Hematopoietic multipotent progenitor cell treated with erythropoietin and hydrocortisone succinate and interleukin-3 and kit ligand, for 6 days (in vitro differentiated cells): ENCODE data around the gene NUMA1.
A peak's percentile ranks its signal among the peaks of the same experiment; 100 is the strongest.

Experiments
- DNase-seq: peaks from one replicate; pipeline ENCODE4 v3.0.0-alpha.2; 2015

The NUMA1 gene, protein sequence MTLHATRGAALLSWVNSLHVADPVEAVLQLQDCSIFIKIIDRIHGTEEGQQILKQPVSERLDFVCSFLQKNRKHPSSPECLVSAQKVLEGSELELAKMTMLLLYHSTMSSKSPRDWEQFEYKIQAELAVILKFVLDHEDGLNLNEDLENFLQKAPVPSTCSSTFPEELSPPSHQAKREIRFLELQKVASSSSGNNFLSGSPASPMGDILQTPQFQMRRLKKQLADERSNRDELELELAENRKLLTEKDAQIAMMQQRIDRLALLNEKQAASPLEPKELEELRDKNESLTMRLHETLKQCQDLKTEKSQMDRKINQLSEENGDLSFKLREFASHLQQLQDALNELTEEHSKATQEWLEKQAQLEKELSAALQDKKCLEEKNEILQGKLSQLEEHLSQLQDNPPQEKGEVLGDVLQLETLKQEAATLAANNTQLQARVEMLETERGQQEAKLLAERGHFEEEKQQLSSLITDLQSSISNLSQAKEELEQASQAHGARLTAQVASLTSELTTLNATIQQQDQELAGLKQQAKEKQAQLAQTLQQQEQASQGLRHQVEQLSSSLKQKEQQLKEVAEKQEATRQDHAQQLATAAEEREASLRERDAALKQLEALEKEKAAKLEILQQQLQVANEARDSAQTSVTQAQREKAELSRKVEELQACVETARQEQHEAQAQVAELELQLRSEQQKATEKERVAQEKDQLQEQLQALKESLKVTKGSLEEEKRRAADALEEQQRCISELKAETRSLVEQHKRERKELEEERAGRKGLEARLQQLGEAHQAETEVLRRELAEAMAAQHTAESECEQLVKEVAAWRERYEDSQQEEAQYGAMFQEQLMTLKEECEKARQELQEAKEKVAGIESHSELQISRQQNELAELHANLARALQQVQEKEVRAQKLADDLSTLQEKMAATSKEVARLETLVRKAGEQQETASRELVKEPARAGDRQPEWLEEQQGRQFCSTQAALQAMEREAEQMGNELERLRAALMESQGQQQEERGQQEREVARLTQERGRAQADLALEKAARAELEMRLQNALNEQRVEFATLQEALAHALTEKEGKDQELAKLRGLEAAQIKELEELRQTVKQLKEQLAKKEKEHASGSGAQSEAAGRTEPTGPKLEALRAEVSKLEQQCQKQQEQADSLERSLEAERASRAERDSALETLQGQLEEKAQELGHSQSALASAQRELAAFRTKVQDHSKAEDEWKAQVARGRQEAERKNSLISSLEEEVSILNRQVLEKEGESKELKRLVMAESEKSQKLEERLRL (N-terminal part only)

DNA sequence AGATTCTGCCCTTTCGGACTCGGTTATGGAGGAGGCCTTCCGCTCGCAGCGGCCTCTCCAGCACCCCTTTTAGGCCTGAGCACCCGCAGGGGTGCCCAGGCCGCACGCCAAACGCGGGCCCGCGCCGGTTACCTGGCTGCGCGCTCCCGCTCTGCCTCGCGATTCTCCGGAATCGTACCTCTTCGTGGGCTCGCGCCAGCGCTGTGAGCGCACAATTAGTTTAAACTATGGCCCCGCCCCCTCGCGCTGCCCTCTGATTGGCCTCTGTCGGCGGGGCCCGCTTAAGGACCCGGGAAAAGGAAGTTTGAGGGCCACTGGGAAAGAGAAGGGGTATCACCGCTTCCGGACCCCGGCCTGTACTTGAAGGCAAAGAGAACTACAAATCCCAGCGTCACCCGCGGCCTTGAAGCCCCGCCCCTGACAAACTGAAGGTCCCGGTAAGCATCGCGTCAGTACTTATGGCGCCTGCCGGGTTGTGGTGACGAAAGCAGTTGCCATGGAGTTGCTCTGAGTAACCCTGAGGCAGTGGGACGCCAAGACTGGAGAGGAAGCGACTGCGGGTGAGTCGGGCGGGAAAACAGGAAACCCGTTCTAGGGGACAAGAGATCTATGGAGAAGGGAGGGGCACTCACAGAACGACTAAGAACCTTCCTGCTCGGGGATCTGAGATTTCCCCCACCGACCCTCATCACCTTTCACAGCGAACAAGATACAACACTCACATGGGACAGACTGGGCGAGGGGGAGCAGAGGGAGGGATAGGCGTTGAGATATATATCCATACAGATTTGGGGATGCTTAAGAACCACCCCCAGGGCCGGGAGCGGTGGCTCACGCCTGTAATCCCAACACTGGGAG, at the start of gene NUMA1, which contains the start of gene LRRC51:
Gene NUMA1 (minus strand): TSS at position 217 of the 858 bp plus-strand sequence. CDS start 44,599 bp downstream, outside the sequence.
Gene LRRC51 (plus strand): TSS at position 525 of the 858 bp plus-strand sequence. CDS start 8,234 bp downstream, outside the sequence.
- peak; percentile 100 for DNase-seq

DNA sequence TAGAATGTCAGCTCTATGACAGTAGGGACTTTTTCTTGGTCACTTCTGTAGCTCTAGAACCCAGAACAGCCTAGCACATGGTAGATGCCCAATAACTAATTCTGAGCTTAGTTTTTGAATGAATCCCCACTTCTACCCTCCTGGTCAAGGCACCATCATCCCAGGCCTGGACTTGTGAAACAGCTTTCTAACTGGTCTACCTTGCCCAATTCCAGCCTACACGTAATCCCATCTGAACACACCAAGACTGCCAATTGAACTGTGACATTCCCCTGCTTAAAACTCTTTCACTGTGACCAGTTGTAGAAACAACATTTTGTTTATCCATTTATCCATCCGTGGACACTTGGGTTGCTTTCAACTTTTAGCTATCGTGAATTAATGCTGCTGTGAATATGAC, 49.0 kb upstream of the NUMA1 start:
- DNase-seq = no peak

- no peak for DNase-seq
Observed at GRCh38 chr11:72127923-72128322, 47.6 kb upstream of the NUMA1 start.

- no peak for DNase-seq
Observed at GRCh38 chr11:72125956-72126355, 45.6 kb upstream of the NUMA1 start.

DNA sequence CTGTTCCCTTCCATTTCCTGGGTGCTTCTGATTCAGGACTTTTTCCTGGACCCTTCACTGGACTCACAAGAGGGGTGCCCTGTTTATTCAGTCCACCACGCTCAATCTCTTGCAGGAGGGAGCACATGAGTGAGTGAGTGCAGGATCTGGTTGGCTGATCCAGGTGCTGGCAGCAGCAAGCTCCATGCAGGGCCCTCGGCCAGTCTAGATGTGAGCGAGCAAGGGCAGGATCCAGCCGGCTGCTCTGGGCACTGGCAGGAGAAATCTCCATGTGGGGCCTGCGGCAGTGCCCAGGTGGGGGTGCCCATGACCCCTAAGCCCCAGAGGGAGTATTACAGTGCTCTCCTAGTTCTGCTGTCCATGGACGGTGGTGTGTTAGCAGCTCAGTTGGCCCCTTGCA, 43.7 kb upstream of the NUMA1 start:
- no peak for DNase-seq

DNA sequence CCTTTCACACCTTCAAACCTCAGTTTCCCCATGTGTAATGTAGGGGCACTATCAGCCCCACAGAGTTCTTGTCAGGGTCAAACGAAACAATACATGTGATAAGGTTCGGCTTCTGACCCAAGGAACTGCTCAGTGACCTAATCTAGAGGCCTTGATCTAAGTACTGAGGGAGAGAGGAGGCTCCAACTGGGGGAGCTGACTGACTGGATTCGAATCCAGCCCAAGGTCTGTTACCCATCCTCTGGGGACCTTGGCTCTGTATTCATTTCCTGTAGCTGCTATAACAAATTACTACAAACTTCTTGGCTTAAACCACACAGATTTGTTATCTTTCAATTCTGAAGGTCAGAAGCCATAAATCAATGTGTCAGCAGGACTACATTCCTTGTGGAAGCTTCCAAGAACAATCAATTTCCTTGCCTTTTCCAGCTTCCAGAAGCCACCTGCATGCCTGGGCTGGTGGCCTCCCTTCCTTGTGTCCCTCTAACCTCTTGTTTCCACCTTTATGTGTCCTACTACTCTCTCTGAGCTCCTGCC, 42.8 kb upstream of the NUMA1 start:
- no peak for DNase-seq

GRCh38 chr11:72122607-72123006, 42.3 kb upstream of the NUMA1 start:
- DNase-seq = no peak

DNA sequence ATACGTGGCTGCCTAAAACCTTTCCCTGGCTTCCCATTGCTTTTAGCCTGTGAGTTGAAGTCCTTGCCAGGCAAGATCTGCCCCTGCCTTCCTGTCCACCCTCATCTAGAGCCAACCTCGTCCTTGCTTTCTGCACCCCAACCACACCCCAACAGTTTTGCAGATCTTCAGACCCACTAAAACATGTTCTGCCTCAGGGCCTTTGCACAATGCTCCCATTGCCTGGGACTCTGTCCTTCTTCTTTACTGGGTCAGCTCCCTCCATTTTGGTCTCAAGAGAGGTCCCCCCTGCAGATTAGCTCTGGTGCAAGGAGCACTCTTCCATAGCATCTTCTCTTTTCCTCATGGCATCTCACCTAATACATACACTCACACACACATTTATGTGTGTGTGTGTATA, 40.6 kb upstream of the NUMA1 start:
- no peak for DNase-seq

DNA sequence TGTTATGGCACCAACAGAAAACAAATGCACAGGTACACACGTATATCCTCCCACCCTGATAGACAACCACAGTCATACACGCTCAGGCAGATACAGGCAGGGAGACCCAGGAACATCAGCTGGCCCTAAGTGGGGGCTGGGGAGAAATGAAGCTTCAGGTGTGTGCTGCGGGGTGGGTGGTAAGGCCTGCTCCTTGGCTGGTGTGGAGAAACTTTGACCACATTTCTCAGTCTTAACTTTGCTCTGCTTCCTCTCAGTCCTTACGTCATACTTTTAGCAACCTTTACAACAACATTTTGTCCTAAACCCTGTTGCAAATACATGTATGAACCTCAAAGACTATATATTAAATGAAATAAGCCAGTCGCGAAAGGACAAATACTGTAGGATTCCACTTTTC, 38.9 kb upstream of the NUMA1 start:
- peak; percentile 31 for DNase-seq

DNA sequence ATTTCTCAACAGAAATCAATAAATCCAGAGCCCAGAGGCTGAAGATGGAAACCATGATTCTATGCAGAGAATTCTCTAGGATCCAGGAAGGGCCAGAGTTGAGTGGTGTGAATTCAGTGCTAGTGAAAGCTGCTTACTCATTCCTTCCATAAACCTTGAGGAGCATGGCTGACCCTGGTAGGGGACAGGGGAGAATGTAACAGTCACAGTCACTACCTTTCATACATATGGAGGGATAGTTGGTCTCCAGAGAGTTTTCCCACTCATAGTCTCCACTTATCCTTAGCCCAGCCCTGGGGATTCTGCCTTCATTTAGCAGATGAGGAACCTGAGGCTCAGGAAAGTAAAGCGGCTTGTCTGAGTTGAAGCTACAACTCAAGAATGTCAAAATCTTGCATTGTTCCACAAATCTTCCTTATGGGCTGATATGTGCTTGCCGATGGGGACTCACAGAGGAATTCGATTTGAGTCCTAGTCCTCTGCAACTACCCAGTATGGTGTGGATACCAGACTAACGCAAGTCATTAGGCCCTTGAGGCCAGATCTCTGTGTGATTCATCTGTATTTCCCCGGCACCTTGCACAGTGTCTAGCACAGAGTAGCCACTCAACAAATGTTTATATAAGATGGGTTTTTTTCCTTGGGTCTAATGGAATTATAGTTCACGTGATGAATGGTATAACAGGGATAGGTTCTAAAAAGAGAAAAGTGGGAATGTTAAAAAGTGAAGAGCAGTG, 35.8 kb upstream of the NUMA1 start:
- no peak for DNase-seq

DNA sequence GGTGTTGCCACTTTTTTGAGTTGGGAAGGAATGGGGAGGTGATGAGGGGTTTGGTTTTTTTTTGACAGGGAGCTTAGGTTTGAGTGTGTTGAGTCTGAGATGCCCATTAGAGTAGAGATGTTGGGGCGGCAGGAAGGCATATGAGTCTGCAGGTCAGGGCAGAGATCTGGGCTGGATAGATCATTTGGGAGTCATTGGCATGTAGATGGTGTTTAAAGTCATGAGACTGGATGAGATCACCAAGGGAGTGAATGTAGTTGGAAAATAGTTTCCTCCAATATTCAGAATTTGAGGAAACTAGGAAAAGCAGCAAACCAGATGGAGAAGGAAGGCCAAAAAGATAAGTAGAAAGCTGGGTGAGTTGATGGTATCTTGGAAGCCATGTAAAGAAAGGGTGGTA, 34.2 kb upstream of the NUMA1 start:
- no peak for DNase-seq

GRCh38 chr11:72112978-72113808, 32.9 kb upstream of the NUMA1 start:
- DNase-seq = no peak

DNA sequence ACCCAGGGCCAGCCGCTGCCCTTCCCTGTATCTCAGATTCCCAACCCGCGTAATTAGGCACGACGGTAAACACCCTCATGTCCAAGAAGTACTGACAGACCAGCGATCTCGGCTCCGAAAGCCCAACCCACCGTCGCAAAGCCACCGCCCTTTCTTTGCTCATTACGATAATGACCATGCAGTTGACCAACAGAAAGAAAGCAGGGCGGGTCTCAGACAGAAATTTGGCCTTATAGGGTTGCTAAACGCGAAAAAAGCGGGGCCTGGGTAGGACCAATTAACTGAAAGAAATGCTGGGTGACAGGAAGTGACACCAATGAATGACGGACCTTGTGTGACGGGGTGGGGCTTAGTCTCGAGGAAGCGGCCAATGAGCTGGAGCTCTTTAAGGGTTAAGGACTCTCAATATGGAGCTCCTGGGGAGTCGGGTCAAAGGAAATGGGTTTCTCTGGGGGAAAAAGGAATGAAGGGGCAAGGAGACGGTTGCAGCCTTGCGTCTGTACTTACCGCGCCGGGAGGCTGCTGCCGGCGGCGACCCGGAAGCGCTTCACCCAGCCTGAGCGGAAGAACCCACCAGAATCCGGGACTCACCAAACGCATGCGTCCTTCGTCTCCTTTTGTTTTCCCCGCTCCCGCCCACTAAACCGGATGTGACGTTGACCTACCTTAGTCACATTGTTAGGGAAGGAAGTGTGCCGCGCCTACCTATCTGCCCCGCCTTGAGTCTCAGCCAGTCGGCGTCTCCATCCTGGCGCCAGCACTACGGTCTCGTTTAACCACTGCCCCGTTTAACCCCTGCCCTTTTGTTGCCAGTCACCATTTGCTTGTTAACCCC, 32.0 kb upstream of the NUMA1 start, which contains the start of gene ANAPC15:
Gene ANAPC15 (minus strand): TSS at position 553 of the 835 bp plus-strand sequence. CDS start 1,419 bp downstream, outside the sequence.
- DNase-seq = peak; percentile 100

GRCh38 chr11:72111300-72112142, 31.2 kb upstream of the NUMA1 start:
- DNase-seq = no peak

DNA sequence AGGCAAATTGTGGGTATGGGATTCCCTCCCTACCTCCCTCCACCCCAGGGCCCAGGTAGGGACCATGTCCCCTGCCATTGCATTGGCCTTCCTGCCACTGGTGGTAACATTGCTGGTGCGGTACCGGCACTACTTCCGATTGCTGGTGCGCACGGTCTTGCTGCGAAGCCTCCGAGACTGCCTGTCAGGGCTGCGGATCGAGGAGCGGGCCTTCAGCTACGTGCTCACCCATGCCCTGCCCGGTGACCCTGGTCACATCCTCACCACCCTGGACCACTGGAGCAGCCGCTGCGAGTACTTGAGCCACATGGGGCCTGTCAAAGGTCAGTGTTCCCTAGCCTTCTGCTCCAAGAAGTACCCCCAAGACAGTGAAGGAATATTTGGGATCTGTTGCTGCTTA, 25.5 kb upstream of the NUMA1 start, which contains the start of gene TOMT:
Gene TOMT (plus strand): TSS at position 37 of the 400 bp plus-strand sequence. CDS start 28 bp downstream, at position 65.
- DNase-seq = no peak

GRCh38 chr11:72103754-72104167, 23.4 kb upstream of the NUMA1 start:
- DNase-seq = no peak

- peak; percentile 100 for DNase-seq
Observed at GRCh38 chr11:72102946-72103753, 22.8 kb upstream of the NUMA1 start, which contains the start of gene LAMTOR1. TSS of gene LAMTOR1 (minus strand) at chr11:72103297. CDS start at chr11:72103224, 73 bp downstream.
